GM23338 (cell line): Measurements from ENCODE around the gene ACOXL. TPM values are rescaled to one million over a fixed set of nuclear protein-coding genes. Genes with fewer than 3 reads are reported as not detected.

Experiments
- ATAC-seq: fragments of 200-7000 bp; cut with Tn5 transposase; 3 replicates; pipeline ENCODE4 v1.9.1; 2020
- DNase-seq: peaks from one replicate; pipeline ENCODE4 v3.0.0-alpha.2; 2015; ENCODE audit warnings: low spot score
- H2AFZ ChIP-seq: fragments of 200-600 bp; sonication (generic); 2 replicates; pipeline ENCODE4 v1.8.0; 2016; ENCODE audit warnings: antibody characterized with exemption, mild to moderate bottlenecking, moderate library complexity
- H3F3A ChIP-seq: fragments of 200-600 bp; sonication (generic); replicated peaks from 2 replicates; pipeline ENCODE4 v1.8.0; 2017; ENCODE audit warnings: antibody characterized with exemption, mixed run types, low read depth
- H3K27ac ChIP-seq: fragments of 200-600 bp; sonication (generic); 2 replicates; pipeline ENCODE4 v1.6.1; 2016; ENCODE audit warnings: low read depth
- H3K27me3 ChIP-seq: fragments of 200-600 bp; sonication (generic); 2 replicates; pipeline ENCODE4 v1.8.0; 2016; ENCODE audit warnings: mild to moderate bottlenecking, mixed run types, moderate library complexity; ENCODE audit not compliant: insufficient read depth
- H3K36me3 ChIP-seq: fragments of 200-600 bp; sonication (generic); 2 replicates; pipeline ENCODE4 v1.8.0; 2016; ENCODE audit warnings: mild to moderate bottlenecking; ENCODE audit not compliant: insufficient read depth
- H3K4me1 ChIP-seq: fragments of 200-600 bp; sonication (generic); 2 replicates; pipeline ENCODE4 v1.8.0; 2016; ENCODE audit warnings: mild to moderate bottlenecking, moderate library complexity; ENCODE audit not compliant: insufficient read depth
- H3K4me2 ChIP-seq: fragments of 200-600 bp; sonication (generic); 2 replicates; pipeline ENCODE4 v1.7.1; 2017; ENCODE audit warnings: mixed run types
- H3K4me3 ChIP-seq: fragments of 200-600 bp; sonication (generic); 2 replicates; pipeline ENCODE4 v1.6.1; 2016; ENCODE audit warnings: mixed run types
- H3K79me2 ChIP-seq: fragments of 200-600 bp; sonication (generic); replicated peaks from 2 replicates; pipeline ENCODE4 v1.8.0; 2017; ENCODE audit warnings: mild to moderate bottlenecking; ENCODE audit not compliant: insufficient read depth
- H3K9me2 ChIP-seq: fragments of 200-600 bp; sonication (generic); 2 replicates; pipeline ENCODE4 v1.8.0; 2017; ENCODE audit not compliant: insufficient read depth
- H4K20me1 ChIP-seq: fragments of 200-600 bp; sonication (generic); replicated peaks from 2 replicates; pipeline ENCODE4 v1.8.0; 2017; ENCODE audit warnings: mild to moderate bottlenecking; ENCODE audit not compliant: insufficient read depth
- H3K27ac Mint-ChIP-seq: 2 replicates; pipeline ENCODE4 v1.8.0; 2020; ENCODE audit warnings: inconsistent platforms, mild to moderate bottlenecking, moderate library complexity, mixed read lengths
- H3K27me3 Mint-ChIP-seq: 3 replicates; pipeline ENCODE4 v1.8.0; 2022; ENCODE audit warnings: low read depth, mild to moderate bottlenecking, moderate library complexity, mixed read lengths, inconsistent platforms; ENCODE audit not compliant: insufficient read depth, poor library complexity
- H3K36me3 Mint-ChIP-seq: 3 replicates; pipeline ENCODE4 v1.8.0; 2021; ENCODE audit warnings: low read depth, mild to moderate bottlenecking, inconsistent platforms, moderate library complexity, mixed read lengths
- H3K4me1 Mint-ChIP-seq: 3 replicates; pipeline ENCODE4 v1.8.0; 2020; ENCODE audit warnings: mild to moderate bottlenecking, inconsistent platforms, mixed read lengths
- H3K4me3 Mint-ChIP-seq: 3 replicates; pipeline ENCODE4 v1.8.0; 2021; ENCODE audit warnings: moderate library complexity, mild to moderate bottlenecking, inconsistent platforms, mixed read lengths
- H3K9me3 Mint-ChIP-seq: 3 replicates; pipeline ENCODE4 v1.8.0; 2020; ENCODE audit warnings: moderate library complexity, mild to moderate bottlenecking, inconsistent platforms, mixed read lengths
- CTCF ChIP-seq, 2 experiments: fragments of 200-600 bp in 1 of 2; sonication (generic) in 1 of 2; conservative IDR thresholded peaks; 2 replicates each; pipeline versions ENCODE4 v1.5.1 to v1.6.1; 2016 to 2017; ENCODE audit warnings: antibody characterized with exemption in 2 of 2, low read depth in 2 of 2, mild to moderate bottlenecking in 2 of 2, moderate library complexity in 1 of 2
- EZH2phosphoT487 ChIP-seq: fragments of 200-600 bp; sonication (generic); IDR thresholded peaks from one replicate; pipeline ENCODE4 v1.8.1; 2018; ENCODE audit warnings: antibody characterized with exemption; ENCODE audit not compliant: unreplicated experiment
- JUNB ChIP-seq: IDR thresholded peaks from one replicate; pipeline ENCODE4 v1.6.1; 2016; ENCODE audit warnings: antibody characterized with exemption; ENCODE audit not compliant: unreplicated experiment
- REST ChIP-seq: IDR thresholded peaks from one replicate; pipeline ENCODE4 v1.6.1; 2018; ENCODE audit warnings: antibody characterized with exemption; ENCODE audit not compliant: unreplicated experiment
- STAT1 ChIP-seq: IDR thresholded peaks from one replicate; pipeline ENCODE4 v1.6.1; 2016; ENCODE audit warnings: antibody characterized with exemption; ENCODE audit not compliant: unreplicated experiment
- ZNF114 ChIP-seq: fragments of 250-450 bp; sonication (Bioruptor Pico); IDR thresholded peaks from 2 replicates; pipeline ENCODE4 v1.5.0; 2020; ENCODE audit warnings: mild to moderate bottlenecking, moderate library complexity
- ZNF331 ChIP-seq: fragments of 250-450 bp; sonication (Bioruptor Pico); IDR thresholded peaks from 2 replicates; pipeline ENCODE4 v1.5.0; 2020; ENCODE audit warnings: low read depth, mild to moderate bottlenecking, moderate library complexity
- ZNF462 ChIP-seq: fragments of 250-450 bp; sonication (Bioruptor Pico); IDR thresholded peaks from 2 replicates; pipeline ENCODE4 v1.5.0; 2020; ENCODE audit warnings: mild to moderate bottlenecking, moderate library complexity
- polyA plus RNA-seq: library from polyadenylated mRNA; unstranded; fragments of >200 nt; fragmentation: Nextera tagmentation; extraction: Ambion mirVana; gene quantifications from 2 replicates; pipeline ENCODE4 v1.2.1, GENCODE V29; 2016
- total RNA-seq: library from RNA; depleted of rRNA; stranded (reverse); fragments of >200 nt; shearing (Covaris generic); gene quantifications from 2 replicates; pipeline ENCODE4 v1.2.3, GENCODE V29; 2014

ACOXL gene
- total and polyA plus RNA-seq, 2 experiments from 2014 or later: 9.0 to 14.7 TPM

GRCh38 chr2:110777531-110778311, 45.3 kb downstream of the ACOXL start:
- Histone ChIP-seq H3K27ac (no peak overlapping the region), H4K20me1 (peaks cover 5% of the 10 kb centered on the region; the same call in 1 of the 2 replicates), H3K4me1 (peaks cover 11% of the 10 kb centered on the region), H3K79me2 (no peaks in the 10 kb centered on the region), H3K9me2 (no peaks in the 10 kb centered on the region), H2AFZ (no peak overlapping the region), H3K27me3 (no peaks in the 10 kb centered on the region), H3K4me3 (no peak overlapping the region), H3K4me2 (no peak overlapping the region), H3K36me3 (no peaks in the 10 kb centered on the region), H3F3A (no peaks in the 10 kb centered on the region)
- ATAC-seq (no peak), DNase-seq (no peak)
- Mint-ChIP-seq H3K36me3 (no peaks in the 10 kb centered on the region; the same call in 2 of the 3 replicates), H3K9me3 (no peaks in the 10 kb centered on the region), H3K27ac (no peak overlapping the region), H3K4me1 (peaks cover 14% of the 10 kb centered on the region), H3K27me3 (no peaks in the 10 kb centered on the region), H3K4me3 (no peak overlapping the region)
- TF ChIP-seq CTCF (conservative IDR thresholded peaks at IDR 0.05; ENCODE audit: low read depth in 2 of 2) (no peak), REST (no peak), STAT1 (no peak), ZNF462 (CRISPR knock-in tag) (no peak), JUNB (no peak), ZNF114 (CRISPR knock-in tag) (no peak), EZH2phosphoT487 (no peak), ZNF331 (CRISPR knock-in tag) (no peak)
